Activated naive CD8-positive, alpha-beta T cell (primary cell): ENCODE measurements around the gene OR6S1.

ENCODE experiments used
- H3K27ac Mint-ChIP-seq: one replicate; pipeline ENCODE4 v1.8.0; 2021; ENCODE audit warnings: mixed read lengths
- H3K27me3 Mint-ChIP-seq: one replicate; pipeline ENCODE4 v1.8.0; 2021; ENCODE audit warnings: mixed read lengths
- H3K36me3 Mint-ChIP-seq: one replicate; pipeline ENCODE4 v1.8.0; 2021; ENCODE audit warnings: mixed read lengths
- H3K4me1 Mint-ChIP-seq: one replicate; pipeline ENCODE4 v1.8.0; 2021; ENCODE audit warnings: low read depth, mixed read lengths
- H3K4me3 Mint-ChIP-seq: one replicate; pipeline ENCODE4 v1.8.0; 2021; ENCODE audit warnings: mild to moderate bottlenecking, mixed read lengths
- H3K9me3 Mint-ChIP-seq: one replicate; pipeline ENCODE4 v1.8.0; 2021; ENCODE audit warnings: low read depth, mixed read lengths

Gene OR6S1

GRCh38 chr14:20591235-20591634 lies 50.3 kb downstream of the OR6S1 start, which contains the start of gene RNASE12:
Gene RNASE12 (minus strand): TSS chr14:20591376. CDS start chr14:20590723, 653 bp downstream.
- H3K27ac Mint-ChIP-seq = no peak within 1 kb of the TSS

More at GRCh38 chr14:20591235-20591634, 50.3 kb downstream of the OR6S1 start, which contains the start of gene RNASE12:
- H3K4me3 Mint-ChIP-seq = no peak within 1 kb of the TSS
- peaks cover 5% of the 10 kb centered on the region for H3K27me3 Mint-ChIP-seq
- H3K36me3 Mint-ChIP-seq = no peaks in the 10 kb centered on the region
- H3K4me1 Mint-ChIP-seq = no peaks in the 10 kb centered on the region
- H3K9me3 Mint-ChIP-seq = no peaks in the 10 kb centered on the region
